CD1c-positive myeloid dendritic cell (primary cell): Measurements from ENCODE around the gene RPA3.
"Not testable (repeated sequence)": the region's sequence is repeated elsewhere in the genome, so short reads cannot be mapped to it uniquely, and the experiment has no call there.

Experiments
- DNase-seq: peaks from one replicate; pipeline ENCODE4 v3.0.0-alpha.2; 2016; ENCODE audit errors: extremely low spot score

Gene RPA3

DNA sequence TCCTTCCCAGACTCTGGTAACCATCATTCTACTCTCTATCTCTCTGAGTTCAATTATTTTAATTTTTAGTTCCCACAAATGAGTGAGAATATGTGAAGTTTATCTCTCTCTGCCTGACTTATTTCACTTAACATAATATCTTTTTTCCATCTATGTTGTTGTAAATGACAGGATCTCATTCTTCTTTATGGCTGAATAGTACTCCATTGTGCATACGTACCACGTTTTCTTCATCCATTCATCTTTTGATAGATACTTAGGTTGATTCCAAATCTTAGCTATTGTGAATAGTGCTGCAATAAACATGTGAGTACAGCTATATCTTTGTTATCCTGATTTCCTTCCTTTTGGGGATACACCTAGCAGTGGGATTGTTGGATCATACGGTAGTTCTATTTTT lies 23.9 kb downstream of the RPA3 start:
- DNase-seq, result no peak

DNA sequence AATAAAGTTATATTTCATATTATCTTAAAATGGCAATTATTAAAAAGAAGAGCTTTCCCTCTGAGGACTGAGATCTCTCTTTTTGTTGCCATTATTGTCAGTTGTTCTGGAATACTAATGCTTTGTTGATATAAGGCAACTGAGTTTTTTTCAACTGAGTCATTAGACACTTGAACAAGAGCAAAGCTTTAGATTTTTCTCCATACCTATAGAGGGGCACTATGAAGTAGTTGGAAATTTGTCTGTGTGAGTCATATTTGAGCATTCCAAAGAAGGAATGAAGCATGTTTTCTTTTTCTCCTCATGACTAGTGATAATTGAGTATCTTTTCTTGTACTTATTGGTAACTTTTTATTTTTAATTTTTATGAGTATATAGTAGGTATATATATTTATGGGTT lies 24.5 kb downstream of the RPA3 start:
- no peak for DNase-seq

DNA sequence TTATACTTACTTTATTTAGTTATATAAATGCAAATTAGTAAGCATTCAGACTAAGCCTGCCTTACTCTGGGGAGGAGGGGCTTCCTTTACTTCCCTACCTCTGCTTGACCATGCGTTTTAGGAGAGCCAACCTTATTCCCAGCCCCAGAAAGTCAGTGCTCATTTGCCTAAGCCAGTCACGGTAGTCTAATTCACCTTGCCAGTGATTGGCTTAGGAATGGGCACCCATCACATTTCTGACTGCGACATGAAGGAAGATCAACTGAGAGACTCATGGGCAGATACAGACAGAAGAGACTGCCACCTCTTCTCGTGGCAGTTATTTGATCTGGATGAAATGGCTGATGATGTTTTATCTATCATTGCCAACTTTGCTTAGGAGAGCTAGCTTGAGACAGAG lies 29.5 kb downstream of the RPA3 start:
- DNase-seq, result no peak

GRCh38 chr7:7688310-7688709 lies 30.1 kb downstream of the RPA3 start:
- DNase-seq, result no peak

DNA sequence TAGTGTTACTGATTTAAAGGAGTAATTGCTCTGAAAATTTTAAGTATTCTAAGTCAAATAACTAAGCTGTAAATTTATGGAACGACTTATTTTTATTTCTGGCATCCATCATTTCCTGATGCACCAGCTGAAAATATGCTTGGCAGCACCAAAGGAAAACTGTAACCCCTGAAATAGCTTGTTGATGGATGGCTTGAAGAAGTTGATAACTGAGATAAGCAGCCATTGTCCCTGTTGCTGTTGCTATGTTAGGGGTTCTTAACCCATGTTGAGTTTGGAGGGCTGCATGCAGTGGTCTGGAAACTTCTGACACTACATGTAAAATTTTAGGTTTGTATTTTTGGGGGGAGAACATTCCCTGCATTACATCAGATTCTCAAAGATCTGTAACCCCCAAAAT lies 30.6 kb downstream of the RPA3 start:
- no peak for DNase-seq

DNA sequence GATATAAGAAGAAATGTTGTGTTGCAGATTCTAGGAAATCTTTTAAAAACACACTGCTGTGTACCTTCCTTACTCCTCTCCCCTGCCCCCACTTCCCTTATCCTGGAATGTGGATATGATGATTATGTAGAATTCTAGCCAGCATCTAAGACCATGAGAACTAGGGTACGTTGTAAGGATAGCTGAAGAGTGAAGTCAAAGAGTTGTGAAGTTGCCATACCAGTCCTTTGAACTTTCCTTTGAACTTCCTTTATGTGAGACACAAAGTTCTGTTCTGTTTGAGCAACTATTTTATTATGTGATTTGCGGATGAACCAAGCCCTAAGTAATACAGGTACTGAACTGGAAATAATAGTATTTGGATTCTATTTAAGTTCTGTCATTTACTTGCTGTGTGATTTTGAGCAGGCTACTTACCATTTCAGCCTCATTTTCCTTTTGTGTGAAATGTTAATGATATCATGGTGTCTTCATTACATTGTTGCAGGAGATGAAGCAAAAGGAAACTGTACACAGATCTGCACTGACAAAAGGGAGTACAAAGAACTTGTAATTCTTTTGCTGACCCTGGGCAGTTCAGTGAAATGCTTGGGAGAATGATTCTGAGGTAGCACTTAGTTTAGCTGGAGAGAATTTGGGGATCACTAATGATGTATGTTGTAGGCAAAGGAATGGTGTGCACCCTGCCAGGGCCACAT lies 31.4 kb downstream of the RPA3 start:
- no peak for DNase-seq

- DNase-seq, result no peak
Observed at GRCh38 chr7:7682861-7683260, 35.5 kb downstream of the RPA3 start.

DNA sequence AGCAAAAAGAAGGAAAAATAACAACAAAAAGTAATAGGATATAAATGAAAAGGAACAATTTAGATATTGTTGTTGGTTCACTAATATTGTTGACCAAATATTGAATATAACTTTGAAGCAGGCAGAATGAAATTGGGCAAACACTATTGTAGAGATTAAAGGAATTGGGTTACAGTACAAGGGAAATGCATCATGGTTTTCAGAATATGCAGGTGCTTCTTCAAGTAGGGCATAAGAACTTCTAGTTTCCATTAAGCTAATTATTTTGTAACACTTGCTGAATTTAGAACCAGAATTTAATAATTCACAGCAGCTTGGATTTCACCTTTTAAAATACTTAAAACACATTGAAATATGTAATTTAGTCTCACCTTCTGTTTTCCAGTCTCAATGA lies 36.5 kb downstream of the RPA3 start:
- DNase-seq, result no peak

GRCh38 chr7:7681191-7681935 lies 37.0 kb downstream of the RPA3 start:
- DNase-seq, result peak; percentile 52

DNA sequence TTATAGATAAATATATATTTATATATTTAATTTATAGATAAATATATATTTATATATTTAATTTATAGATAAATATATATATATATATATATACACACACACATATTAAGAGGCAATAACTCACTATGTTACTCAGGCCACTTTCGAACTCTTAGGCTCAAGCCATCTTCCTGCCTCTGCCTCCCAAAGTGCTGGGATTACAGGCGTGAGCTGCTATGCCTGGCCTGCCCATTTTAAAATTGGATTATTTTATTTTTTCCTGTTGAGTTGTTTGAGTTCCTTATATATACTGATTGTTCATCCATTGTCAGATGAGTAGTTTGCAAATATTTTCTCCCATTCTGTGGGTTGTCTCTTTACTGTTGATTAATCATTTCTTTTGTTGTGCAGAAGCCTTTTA lies 38.8 kb downstream of the RPA3 start:
- not testable (repeated sequence) for DNase-seq

GRCh38 chr7:7675686-7676085 lies 42.7 kb downstream of the RPA3 start:
- no peak for DNase-seq

- DNase-seq, result no peak
Observed at GRCh38 chr7:7673240-7673550, 45.2 kb downstream of the RPA3 start.

- no peak for DNase-seq
Observed at GRCh38 chr7:7672545-7673239, 45.7 kb downstream of the RPA3 start.

DNA sequence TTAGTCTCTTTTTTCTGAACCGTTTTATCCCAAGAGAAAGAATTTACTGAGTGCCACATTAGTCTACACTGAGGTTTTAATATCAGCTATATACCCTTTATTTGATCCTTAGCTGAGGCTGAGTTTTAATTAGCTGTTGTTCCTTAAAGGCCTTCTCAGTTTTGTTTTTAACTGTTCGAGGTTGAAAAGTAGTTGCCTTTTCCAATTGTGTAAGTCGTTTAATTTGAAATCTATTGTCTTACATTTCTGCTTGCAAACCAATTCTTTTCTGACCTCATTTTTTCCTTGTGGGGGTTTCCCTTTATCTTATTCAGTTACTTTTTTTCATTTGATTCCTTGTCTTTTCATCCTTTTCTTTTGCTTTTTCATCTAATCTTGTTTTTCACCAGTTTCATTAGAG lies 47.0 kb downstream of the RPA3 start:
- DNase-seq, result no peak

GRCh38 chr7:7670490-7670889 lies 47.9 kb downstream of the RPA3 start:
- DNase-seq, result no peak

DNA sequence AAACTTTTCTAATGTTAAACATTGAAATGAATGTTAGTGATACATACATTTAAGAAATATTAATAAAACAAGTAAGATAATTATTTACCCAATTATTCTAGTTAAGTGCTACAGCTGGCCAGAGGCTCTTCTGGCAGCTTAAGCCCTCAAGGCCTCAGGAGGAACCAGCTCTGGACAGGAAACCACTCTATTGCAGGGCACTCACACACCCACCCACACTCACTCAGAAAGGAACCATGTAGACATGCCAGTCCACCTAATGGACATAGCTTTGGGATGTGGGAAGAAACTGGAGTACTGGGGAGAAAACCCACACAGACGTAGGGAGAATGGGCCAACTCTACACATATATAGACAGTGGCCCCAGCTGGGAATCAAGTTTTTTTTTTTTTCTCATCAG lies 49.7 kb downstream of the RPA3 start:
- peak; percentile 66 for DNase-seq

DNA sequence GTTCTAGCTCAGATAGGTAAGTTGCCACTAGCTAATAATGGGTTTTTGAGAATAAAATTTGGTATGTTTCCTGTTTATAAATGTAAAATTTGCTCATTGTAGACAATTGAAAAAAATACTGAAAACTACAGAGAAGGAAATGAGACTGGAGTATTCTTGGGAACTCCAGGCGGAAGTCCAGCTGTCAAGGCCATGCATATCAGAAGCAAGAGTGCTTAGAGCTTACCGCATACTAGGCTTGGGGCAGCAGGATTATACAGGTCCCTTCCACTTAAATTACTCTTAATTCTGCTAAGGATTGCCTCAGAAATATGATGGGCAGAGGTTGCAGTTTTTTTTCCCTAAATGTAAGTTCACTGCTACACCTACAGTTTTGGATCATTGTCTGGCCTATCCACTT lies 51.2 kb downstream of the RPA3 start:
- no peak for DNase-seq

- no peak for DNase-seq
Observed at GRCh38 chr7:7665031-7665430, 53.4 kb downstream of the RPA3 start.

GRCh38 chr7:7664291-7664690 lies 54.1 kb downstream of the RPA3 start:
- DNase-seq, result no peak

DNA sequence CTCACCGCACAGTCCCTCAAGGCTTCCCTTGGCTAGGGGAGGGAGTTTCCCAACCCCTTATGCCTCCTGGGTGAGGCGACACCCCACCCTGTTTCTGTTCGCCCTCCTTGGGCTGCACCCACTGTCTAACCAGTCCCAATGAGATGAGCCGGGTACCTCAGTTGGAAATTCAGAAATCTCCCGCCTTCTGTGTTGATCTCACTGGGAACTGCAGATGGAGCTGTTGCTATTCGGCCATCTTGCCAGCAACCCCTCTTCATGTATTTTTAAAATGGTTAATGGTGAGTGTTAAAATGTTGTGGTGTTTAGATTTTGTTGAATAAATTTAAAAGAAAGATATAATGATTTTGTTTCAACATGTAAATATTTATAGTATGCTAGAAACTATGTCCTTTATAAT lies 55.9 kb downstream of the RPA3 start:
- no peak for DNase-seq

GRCh38 chr7:7656459-7656858 lies 61.9 kb downstream of the RPA3 start:
- not testable (repeated sequence) for DNase-seq

DNA sequence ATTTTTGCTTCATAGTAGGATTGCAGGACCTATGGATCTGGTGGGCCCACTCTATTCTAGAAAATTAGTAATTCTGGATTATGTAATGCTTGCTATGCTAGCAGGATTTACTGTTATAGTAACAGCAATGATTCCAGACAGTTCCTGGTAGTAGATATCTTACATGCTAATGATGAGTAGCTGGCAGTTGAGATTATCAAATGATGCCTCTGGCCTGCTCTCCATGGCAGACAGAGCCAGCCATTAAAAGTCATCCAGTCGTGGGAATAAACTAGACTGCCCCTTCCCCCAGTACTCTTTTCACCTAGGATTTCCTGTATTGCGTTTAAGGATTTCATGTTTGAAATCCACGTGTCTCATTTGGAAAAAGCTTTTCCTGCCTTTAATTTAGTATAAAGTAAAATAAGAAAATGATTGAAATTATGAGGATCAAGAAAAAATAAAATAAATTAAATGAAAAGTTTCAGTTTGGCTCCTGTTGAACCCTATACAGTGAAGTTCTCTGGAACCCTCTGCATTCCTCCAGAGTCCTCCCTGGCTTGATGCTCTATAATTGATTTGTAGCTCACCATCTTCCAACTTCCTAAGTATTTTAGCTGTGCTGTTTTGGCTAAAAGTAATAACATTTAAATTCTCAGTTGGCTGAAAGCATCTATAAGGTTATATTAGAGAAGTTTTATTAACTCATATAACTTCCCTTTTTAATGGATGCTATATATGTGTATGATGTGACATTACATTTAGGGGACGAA lies 63.3 kb downstream of the RPA3 start:
- DNase-seq, result no peak
